H1 (cell line): ENCODE measurements around the gene ZNF429. TPM values are rescaled to one million over a fixed set of nuclear protein-coding genes. Genes with fewer than 3 reads are reported as not detected.

Source experiments
- BCL11A ChIP-seq, 2 experiments: IDR thresholded peaks; one replicate each; pipeline ENCODE4 v1.6.1; 2011; ENCODE audit warnings: low read depth in 2 of 2, low read length in 2 of 2, mild to moderate bottlenecking in 2 of 2
- BRCA1 ChIP-seq: IDR thresholded peaks from 2 replicates; pipeline ENCODE4 v1.6.1; 2012; ENCODE audit warnings: low read depth, low read length, improper control_type of control experiment
- CBX5 ChIP-seq: fragments of 300-800, 300-1000 bp; sonication (generic); IDR thresholded peaks from 2 replicates; pipeline ENCODE4 v1.7.1; 2016; ENCODE audit warnings: antibody characterized with exemption, low read length, low read depth
- CHD1 ChIP-seq: IDR thresholded peaks from 2 replicates; pipeline ENCODE4 v1.6.1; 2012; ENCODE audit warnings: low read depth, low read length, improper control_type of control experiment
- CHD7 ChIP-seq: fragments of 300-600 bp; sonication (generic); IDR thresholded peaks from 2 replicates; pipeline ENCODE4 v1.7.1; 2012; ENCODE audit warnings: low read length, moderate library complexity, mild to moderate bottlenecking, inconsistent platforms; ENCODE audit not compliant: insufficient replicate concordance
- CREB1 ChIP-seq: IDR thresholded peaks from 2 replicates; pipeline ENCODE4 v1.6.1; 2012; ENCODE audit warnings: inconsistent platforms
- EZH2 ChIP-seq: fragments of 200-600 bp; sonication (generic); IDR thresholded peaks from 2 replicates; pipeline ENCODE4 v1.7.1; 2012; ENCODE audit warnings: low read depth, mild to moderate bottlenecking, moderate library complexity, low read length, inconsistent platforms; ENCODE audit not compliant: severe bottlenecking
- JUN ChIP-seq: IDR thresholded peaks from 2 replicates; pipeline ENCODE4 v1.6.1; 2011; ENCODE audit warnings: low read depth, mild to moderate bottlenecking, improper control_type of control experiment, low read length
- POU5F1 ChIP-seq: IDR thresholded peaks from 2 replicates; pipeline ENCODE4 v1.6.1; 2011; ENCODE audit warnings: low read depth, mild to moderate bottlenecking, low read length, moderate library complexity
- SIRT6 ChIP-seq: IDR thresholded peaks from one replicate; pipeline ENCODE4 v1.7.1; 2012; ENCODE audit warnings: low read length, inconsistent platforms
- TBP ChIP-seq: IDR thresholded peaks from 2 replicates; pipeline ENCODE4 v1.6.1; 2011; ENCODE audit warnings: low read depth, low read length, improper control_type of control experiment
- polyA plus RNA-seq, 7 experiments: library from polyadenylated mRNA; depleted of rRNA in 3 of 7; stranded (reverse) in 5 of 7; unstranded in 2 of 7; fragments of >200 nt in 5 of 7; fragments of 200-250 nt in 2 of 7; gene quantifications; 1 replicate in 5 of 7; 2 replicates in 1 of 7; 4 replicates in 1 of 7; pipeline versions ENCODE4 v1.2.1 to v1.2.3, GENCODE V29; 2011 to 2013; ENCODE audit warnings: missing spikeins in 2 of 7, mixed read lengths in 2 of 7
- total RNA-seq: library from RNA; stranded (reverse); fragmentation: NEBNext Ultra II Directional; extraction: Animal tissue kit (Norgen Biotek cat#: 25700); gene quantifications from 2 replicates; pipeline ENCODE4 v1.2.1, GENCODE V29; 2021

The ZNF429 gene
- total and polyA plus RNA-seq, 2 of the 8 experiments (the other 6 are each of a cell fraction or from before 2014, with no cell fraction given) = 10.9 to 15.0 TPM

- TF ChIP-seq CHD7 (no peak), CREB1 (no peak), EZH2 (no peak), BCL11A (IDR thresholded peaks at IDR 0.05; ENCODE audit: low read depth in 2 of 2, low read length in 2 of 2) (no peak), CBX5 (no peak), CHD1 (no peak), SIRT6 (no peak), JUN (no peak), BRCA1 (no peak), TBP (no peak), POU5F1 (no peak)
Observed at GRCh38 chr19:21593502-21593901, 88.1 kb downstream of the ZNF429 start (continued).
